Measurements from ENCODE around the gene STPG4. TPM values are rescaled to one million over a fixed set of nuclear protein-coding genes. Genes with fewer than 3 reads are reported as not detected.

STPG4 gene
- total and polyA plus RNA-seq, 2 donors = 0.41 TPM; not detected in 1

GRCh38 chr2:47062681-47063537 lies 92.2 kb downstream of the STPG4 start:
- H3K27ac ChIP-seq (ENCODE audit: low read depth) = no peak overlapping the region
- no peaks in the 10 kb centered on the region for H3K36me3 ChIP-seq (ENCODE audit: insufficient read depth)

GRCh38 chr2:47061944-47062678 lies 93.0 kb downstream of the STPG4 start:
- DNase-seq (ENCODE audit: extremely low spot score) = no peak
- no peaks in the 10 kb centered on the region for H3K36me3 ChIP-seq (ENCODE audit: insufficient read depth)
- H3K4me1 ChIP-seq (ENCODE audit: insufficient read depth) = no peaks in the 10 kb centered on the region
- no peak overlapping the region for H3K4me3 ChIP-seq (ENCODE audit: low read depth, low read length)
- whole genome bisulfite sequencing = 56% methylated on average over 10 of the region's 10 CpGs
- no peak overlapping the region for H3K27ac ChIP-seq (ENCODE audit: low read depth)

More at GRCh38 chr2:47062681-47063537, 92.2 kb downstream of the STPG4 start:
- Histone ChIP-seq H3K4me3 (ENCODE audit: low read depth, low read length) (no peak overlapping the region), H3K4me1 (ENCODE audit: insufficient read depth) (no peaks in the 10 kb centered on the region)
- WGBS = 37% methylated on average over 8 of the region's 8 CpGs
- no peak for DNase-seq (ENCODE audit: extremely low spot score)

DNA sequence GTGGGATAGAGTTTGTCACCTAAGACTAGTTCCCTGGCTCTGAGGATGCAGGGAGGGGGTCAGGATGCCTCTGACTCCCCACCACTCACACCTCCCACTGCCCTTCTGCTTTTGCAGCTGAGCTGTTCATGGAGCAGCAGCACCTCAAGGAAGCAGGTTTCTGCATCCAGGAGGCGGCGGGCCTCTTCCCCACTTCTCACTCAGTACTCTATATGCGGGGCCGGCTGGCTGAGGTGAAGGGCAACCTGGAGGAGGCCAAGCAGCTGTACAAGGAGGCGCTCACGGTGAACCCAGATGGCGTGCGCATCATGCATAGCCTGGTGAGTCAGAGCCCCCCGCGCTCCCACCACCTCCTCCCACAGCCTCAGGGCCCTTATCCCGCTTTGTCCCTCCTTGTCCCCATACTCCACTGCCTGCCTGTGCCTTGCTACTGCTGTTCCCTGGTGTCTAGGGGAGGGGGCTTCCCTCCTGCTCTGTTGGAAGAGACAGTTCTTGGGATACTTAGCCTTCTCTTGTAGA lies 94.4 kb downstream of the STPG4 start:
- H3K27ac ChIP-seq (ENCODE audit: low read depth) = no peak overlapping the region
- H3K4me3 ChIP-seq (ENCODE audit: low read depth, low read length) = no peak overlapping the region
- DNase-seq (ENCODE audit: extremely low spot score) = no peak
- WGBS = 97% methylated on average over 11 of the region's 11 CpGs
- no peaks in the 10 kb centered on the region for H3K36me3 ChIP-seq (ENCODE audit: insufficient read depth)
- H3K4me1 ChIP-seq (ENCODE audit: insufficient read depth) = no peaks in the 10 kb centered on the region

DNA sequence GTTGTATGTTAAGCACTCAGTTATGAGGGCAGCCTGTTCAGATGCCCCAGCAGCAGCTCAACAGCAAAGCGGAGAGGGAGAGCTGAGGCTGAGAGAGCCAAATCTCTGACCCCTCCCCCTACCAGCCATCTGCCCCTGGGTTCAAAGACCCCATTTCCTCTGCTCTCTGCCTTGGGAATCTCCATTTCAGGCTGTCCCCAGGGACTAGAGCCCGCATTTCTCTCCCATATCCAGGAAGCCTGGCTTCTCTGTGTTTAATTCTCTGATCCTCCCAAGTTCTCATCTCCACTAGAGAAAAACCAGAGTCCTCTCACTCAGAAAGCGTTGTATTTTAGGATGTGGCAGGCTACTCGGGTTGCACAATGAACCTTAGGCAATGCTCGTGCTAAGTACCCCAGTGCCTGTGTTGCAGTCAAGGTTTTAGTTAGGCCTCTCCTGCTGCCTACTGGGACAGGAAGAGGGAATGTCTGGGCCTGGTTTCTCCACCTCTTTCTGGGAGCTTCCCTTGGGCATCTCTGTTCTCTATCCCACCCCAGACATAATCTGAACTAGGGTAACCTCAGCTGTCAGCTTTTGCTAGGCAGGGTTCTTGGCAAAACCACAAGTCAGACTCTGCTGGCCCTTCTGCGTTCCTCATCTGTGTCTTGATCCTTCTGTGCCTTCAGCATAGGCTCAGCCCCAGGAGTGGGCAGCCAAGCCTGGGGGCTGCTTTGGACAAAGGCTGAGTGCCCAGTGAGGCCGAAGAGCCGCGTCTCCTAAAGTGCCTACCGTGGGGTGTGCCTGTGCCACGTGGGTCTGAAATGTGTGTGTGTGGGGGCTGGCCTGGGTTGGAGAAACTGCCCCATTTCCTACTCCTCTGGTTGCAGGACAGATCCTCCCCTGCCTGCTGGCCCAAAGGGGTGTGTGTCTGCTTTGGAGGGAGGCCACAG lies 96.8 kb downstream of the STPG4 start:
- Histone ChIP-seq H3K36me3 (ENCODE audit: insufficient read depth) (no peaks in the 10 kb centered on the region), H3K4me3 (ENCODE audit: low read depth, low read length) (no peak overlapping the region), H3K4me1 (ENCODE audit: insufficient read depth) (no peaks in the 10 kb centered on the region), H3K27ac (ENCODE audit: low read depth) (no peak overlapping the region)
- 44% methylated on average over 11 of the region's 11 CpGs for WGBS
- DNase-seq (ENCODE audit: extremely low spot score) = no peak

DNA sequence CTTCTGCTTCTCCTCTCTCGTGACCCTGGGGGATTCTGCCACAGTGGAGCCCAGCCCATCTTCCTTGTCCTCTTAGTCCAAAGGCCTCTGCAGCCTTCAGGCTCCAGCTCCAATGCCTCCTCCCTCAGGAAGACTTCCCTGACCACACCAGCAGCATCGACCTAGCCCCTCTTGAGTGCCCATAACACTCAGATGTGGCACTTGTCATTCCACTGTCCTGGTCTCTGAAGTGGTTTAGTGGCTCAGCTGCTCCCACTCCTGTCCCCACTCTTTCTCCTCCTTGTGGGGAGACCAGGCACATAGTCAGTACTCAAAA lies 97.5 kb downstream of the STPG4 start:
- no peaks in the 10 kb centered on the region for H3K4me1 ChIP-seq (ENCODE audit: insufficient read depth)
- no peak for DNase-seq (ENCODE audit: extremely low spot score)
- no peaks in the 10 kb centered on the region for H3K36me3 ChIP-seq (ENCODE audit: insufficient read depth)
- no peak overlapping the region for H3K27ac ChIP-seq (ENCODE audit: low read depth)
- H3K4me3 ChIP-seq (ENCODE audit: low read depth, low read length) = no peak overlapping the region
- 42% methylated on average over 2 of the region's 2 CpGs for WGBS

DNA sequence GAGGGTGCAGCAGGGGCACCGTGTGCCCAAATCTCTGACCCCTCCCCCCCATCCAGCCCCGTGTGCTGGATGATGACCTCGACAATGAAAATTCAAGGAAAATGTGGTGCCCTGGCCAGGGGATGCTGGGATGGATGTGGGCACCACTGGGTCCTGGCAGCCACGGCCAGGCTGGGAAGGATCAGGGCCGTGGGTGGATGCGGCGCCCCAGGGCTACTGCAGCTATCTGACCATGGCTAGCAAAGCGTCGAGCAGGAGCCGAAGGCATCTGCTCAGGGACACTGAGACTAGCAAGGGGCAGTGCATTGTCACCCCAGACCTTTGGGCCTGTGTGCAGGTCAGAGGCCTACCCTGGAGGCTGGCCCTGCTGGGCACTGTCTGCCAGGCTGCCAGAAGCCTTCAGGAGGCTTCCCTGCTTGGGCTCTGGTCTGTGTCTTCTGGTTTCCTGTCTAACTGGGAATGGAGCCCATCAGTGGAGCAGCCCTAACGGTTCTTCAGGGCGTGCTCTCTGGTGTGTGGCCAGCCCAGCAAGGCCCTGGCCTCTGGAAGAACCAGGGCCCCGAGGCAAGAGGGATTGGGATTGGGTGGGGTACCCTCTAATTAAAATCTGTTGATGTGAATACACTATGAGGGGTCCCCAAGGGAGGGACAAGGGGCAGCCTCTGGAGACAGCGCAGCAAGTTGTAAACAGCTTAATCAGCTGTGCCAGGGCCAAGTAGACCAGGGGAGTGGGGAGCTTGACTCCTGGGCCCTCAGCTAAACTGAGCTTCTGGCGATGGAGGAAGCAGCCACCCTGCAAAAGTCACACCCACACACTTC lies 98.0 kb downstream of the STPG4 start:
- no peaks in the 10 kb centered on the region for H3K4me1 ChIP-seq (ENCODE audit: insufficient read depth)
- peak overlapping the region; percentile 28 for H3K27ac ChIP-seq (ENCODE audit: low read depth)
- H3K36me3 ChIP-seq (ENCODE audit: insufficient read depth) = no peaks in the 10 kb centered on the region
- no peak overlapping the region for H3K4me3 ChIP-seq (ENCODE audit: low read depth, low read length)
- no peak for DNase-seq (ENCODE audit: extremely low spot score)
- 45% methylated on average over 15 of the region's 15 CpGs for WGBS

DNA sequence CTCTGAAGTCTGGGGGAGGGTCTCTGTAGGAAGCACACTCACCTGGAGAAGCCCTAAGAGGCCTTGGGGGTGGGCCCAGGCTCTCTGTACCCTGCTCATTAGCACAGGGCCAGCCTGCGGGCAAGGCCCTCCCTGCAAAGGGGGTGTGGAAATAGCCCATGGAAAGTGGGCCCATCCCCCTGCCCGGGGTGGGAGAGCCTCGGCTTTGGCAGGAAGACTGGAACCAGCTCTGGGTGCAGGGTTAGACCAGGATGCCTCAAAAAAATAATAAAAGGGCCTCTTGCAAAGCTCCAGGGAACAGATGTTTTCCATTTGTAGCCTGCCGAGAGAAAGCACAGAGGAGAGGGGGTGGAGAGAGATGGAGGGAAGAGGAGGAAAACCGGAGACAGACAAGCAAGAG lies 98.7 kb downstream of the STPG4 start:
- Histone ChIP-seq H3K27ac (ENCODE audit: low read depth) (no peak overlapping the region), H3K4me3 (ENCODE audit: low read depth, low read length) (no peak overlapping the region), H3K36me3 (ENCODE audit: insufficient read depth) (no peaks in the 10 kb centered on the region), H3K4me1 (ENCODE audit: insufficient read depth) (no peaks in the 10 kb centered on the region)
- 26% methylated on average over 5 of the region's 5 CpGs for WGBS
- DNase-seq (ENCODE audit: extremely low spot score) = no peak

DNA sequence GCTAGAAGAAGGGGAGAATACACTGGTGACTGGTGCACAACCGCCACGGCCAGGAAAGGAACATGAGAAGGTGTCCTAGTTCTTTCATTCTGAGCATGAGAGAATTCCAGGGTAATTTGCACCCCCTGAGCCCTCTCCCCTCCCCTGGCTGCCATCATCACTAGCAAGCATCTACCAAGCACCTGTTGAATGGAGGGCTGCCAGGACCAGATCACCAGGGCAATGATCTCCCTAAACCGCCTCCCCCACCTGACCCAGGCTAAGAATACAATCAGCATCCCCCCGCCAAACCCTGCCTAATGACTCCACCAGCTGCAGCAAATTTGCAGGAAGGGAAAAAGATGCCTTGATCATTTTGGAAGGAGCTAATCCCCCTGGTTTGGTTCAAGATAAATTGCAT lies 100.2 kb downstream of the STPG4 start:
- no peak for DNase-seq (ENCODE audit: extremely low spot score)
- WGBS = 98% methylated on average over 4 of the region's 4 CpGs

DNA sequence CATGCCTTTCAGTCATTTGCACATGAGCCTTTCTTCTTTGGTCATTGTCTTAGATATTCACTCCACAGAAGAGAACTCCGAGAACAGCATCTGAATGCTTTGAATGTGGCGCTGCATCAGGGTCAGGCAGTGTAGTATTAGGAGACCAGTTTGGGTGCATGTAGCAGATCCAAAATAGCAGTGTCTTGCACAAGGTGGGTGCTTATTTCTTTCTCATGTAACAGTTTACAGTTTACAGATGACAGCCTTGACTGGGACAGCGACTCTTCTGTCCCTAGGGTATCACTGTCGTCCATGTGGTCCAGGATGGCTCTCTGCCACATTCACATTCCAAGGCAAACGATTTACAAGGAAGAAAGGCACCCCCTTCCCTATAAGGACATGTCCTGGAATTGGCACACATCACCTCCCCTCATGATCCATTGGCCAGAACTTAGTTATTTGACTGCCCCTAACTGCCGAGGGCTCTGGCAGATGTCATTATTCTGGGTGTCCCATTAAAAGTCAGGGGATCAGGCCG lies 101.0 kb downstream of the STPG4 start:
- Histone ChIP-seq H3K4me1 (ENCODE audit: insufficient read depth) (no peaks in the 10 kb centered on the region), H3K36me3 (ENCODE audit: insufficient read depth) (no peaks in the 10 kb centered on the region), H3K4me3 (ENCODE audit: low read depth, low read length) (no peak overlapping the region), H3K27ac (ENCODE audit: low read depth) (no peak overlapping the region)
- no peak for DNase-seq (ENCODE audit: extremely low spot score)
- 57% methylated on average over 7 of the region's 7 CpGs for WGBS

More for the DNA sequence above, 100.2 kb downstream of the STPG4 start:
- Histone ChIP-seq H3K36me3 (ENCODE audit: insufficient read depth) (no peaks in the 10 kb centered on the region), H3K4me1 (ENCODE audit: insufficient read depth) (no peaks in the 10 kb centered on the region), H3K27ac (ENCODE audit: low read depth) (no peak overlapping the region), H3K4me3 (ENCODE audit: low read depth, low read length) (no peak overlapping the region)

DNA sequence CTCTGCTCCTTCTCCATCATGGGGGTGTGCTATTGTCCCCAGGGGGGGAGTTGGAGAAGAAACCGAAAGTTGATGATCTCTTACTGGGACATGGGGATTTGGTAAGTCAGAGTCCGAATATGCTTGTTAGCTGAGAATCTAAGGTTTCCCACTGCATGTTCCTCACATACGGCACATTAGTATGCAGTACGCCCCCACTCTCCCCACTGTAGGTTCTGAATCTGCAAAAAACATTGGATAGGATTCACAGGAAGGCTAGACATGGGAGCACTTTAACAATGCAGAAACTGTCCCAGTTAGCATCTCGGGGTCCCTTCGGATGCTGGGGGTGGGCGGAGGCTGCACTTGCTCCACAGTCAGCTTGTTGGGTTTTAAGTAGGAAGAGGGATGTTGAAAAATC lies 102.3 kb downstream of the STPG4 start:
- Histone ChIP-seq H3K4me1 (ENCODE audit: insufficient read depth) (no peaks in the 10 kb centered on the region), H3K36me3 (ENCODE audit: insufficient read depth) (no peaks in the 10 kb centered on the region), H3K27ac (ENCODE audit: low read depth) (no peak overlapping the region), H3K4me3 (ENCODE audit: low read depth, low read length) (no peak overlapping the region)
- 88% methylated on average over 7 of the region's 7 CpGs for WGBS
- DNase-seq (ENCODE audit: extremely low spot score) = no peak

- Histone ChIP-seq H3K4me3 (ENCODE audit: low read depth, low read length) (no peak overlapping the region), H3K4me1 (ENCODE audit: insufficient read depth) (no peaks in the 10 kb centered on the region), H3K27ac (ENCODE audit: low read depth) (no peak overlapping the region), H3K36me3 (ENCODE audit: insufficient read depth) (no peaks in the 10 kb centered on the region)
- 93% methylated on average over 12 of the region's 12 CpGs for WGBS
- DNase-seq (ENCODE audit: extremely low spot score) = no peak
Observed at GRCh38 chr2:47051562-47051961, 103.5 kb downstream of the STPG4 start.

- WGBS = 65% methylated on average over 4 of the region's 4 CpGs
- DNase-seq (ENCODE audit: extremely low spot score) = no peak
- H3K4me1 ChIP-seq (ENCODE audit: insufficient read depth) = no peaks in the 10 kb centered on the region
- no peaks in the 10 kb centered on the region for H3K36me3 ChIP-seq (ENCODE audit: insufficient read depth)
- no peak overlapping the region for H3K27ac ChIP-seq (ENCODE audit: low read depth)
- H3K4me3 ChIP-seq (ENCODE audit: low read depth, low read length) = no peak overlapping the region
Observed at GRCh38 chr2:47050762-47051161, 104.3 kb downstream of the STPG4 start.

Measured in urinary bladder (tissue), 4 donors.